ENCODE measurements around the gene ITPR1. TPM values are rescaled to one million over a fixed set of nuclear protein-coding genes. Genes with fewer than 3 reads are reported as not detected.

The ITPR1 gene
- total and polyA plus RNA-seq, 10 of the 15 experiments (the other 5 are each of a cell fraction or from before 2014, with no cell fraction given) = 12.2 to 239 (median 28.4) TPM

- TF ChIP-seq ZBTB40 (IDR thresholded peaks at IDR 0.05; ENCODE audit: borderline replicate concordance) (no peak), GABPA (IDR thresholded peaks at IDR 0.05; ENCODE audit: low read depth) (no peak), BMI1 (IDR thresholded peaks at IDR 0.05; ENCODE audit: borderline replicate concordance) (no peak), STAT3 (IDR thresholded peaks at IDR 0.05; ENCODE audit: low read depth, low read length) (no peak), BACH1 (IDR thresholded peaks at IDR 0.05; ENCODE audit: borderline replicate concordance) (no peak), EZH2 (IDR thresholded peaks at IDR 0.05; ENCODE audit: borderline replicate concordance, control insufficient read depth, low read depth, low read length) (no peak)
Measured at GRCh38 chr3:4547799-4548198, 54.7 kb downstream of the ITPR1 start (continued).

GRCh38 chr3:4548356-4548755 is 55.2 kb downstream of the ITPR1 start:
- DNase-seq (ENCODE audit: low read depth, low spot score) = no peak
- Histone ChIP-seq H3K9me3 (replicated peaks; ENCODE audit: control insufficient read depth, insufficient read depth, low read length) (no peaks in the 10 kb centered on the region), H3K4me3 (no peak overlapping the region), H3K4me2 (ENCODE audit: control insufficient read depth, insufficient read depth) (no peak overlapping the region), H3K79me2 (ENCODE audit: control insufficient read depth, insufficient read depth, low read length) (no peaks in the 10 kb centered on the region), H3K27me3 (replicated peaks in 1 of 2; ENCODE audit: control insufficient read depth in 2 of 2, insufficient read depth in 2 of 2, low read length in 1 of 2) (no peaks in the 10 kb centered on the region), H3K27ac (ENCODE audit: control insufficient read depth, insufficient read depth) (no peak overlapping the region), H4K20me1 (ENCODE audit: control insufficient read depth, insufficient read depth) (no peaks in the 10 kb centered on the region), H2AFZ (ENCODE audit: control insufficient read depth, low read depth, low read length) (no peak overlapping the region), H3K36me3 (ENCODE audit: control insufficient read depth in 2 of 2, insufficient read depth in 2 of 2, low read length in 1 of 2) (peaks cover 0 to 5% of the 10 kb centered on the region in 2 experiments; a peak in 2 of 4 replicates), H3K4me1 (ENCODE audit: control insufficient read depth, insufficient read depth, low read length) (no peaks in the 10 kb centered on the region), H3K9ac (ENCODE audit: control insufficient read depth, insufficient read depth, low read length) (no peak overlapping the region)
- ChIA-PET CTCF (no interaction called here), SMC1A (ENCODE audit: uncharacterized antibody, unreplicated experiment) (no interaction called here), POLR2A (no interaction called here), RAD21 (ENCODE audit: unreplicated experiment) (no interaction called here)
- intact Hi-C loops (cut with micrococcal nuclease; ENCODE audit: unreplicated experiment) (no loop called here), in situ Hi-C loops (cut with MboI) (no loop called here)
- BruUV-seq (replicated peaks) = no TSS peak
- no peak for FAIRE-seq
- 73% methylated on average over 4 of the region's 4 CpGs for WGBS (ENCODE audit: insufficient coverage, insufficient replicate concordance, low lambda C conversion rate, missing lambda C conversion rate)
- ATAC-seq = no peak
- no peak for TF ChIP-seq SREBF1 (IDR thresholded peaks at IDR 0.05; ENCODE audit: low read length)
- TF ChIP-seq ZBTB11 (CRISPR knock-in tag; IDR thresholded peaks at IDR 0.05) = no peak
- no peak for TF ChIP-seq PBX3 (IDR thresholded peaks at IDR 0.05; ENCODE audit: insufficient replicate concordance, low read depth, low read length)
- TF ChIP-seq ZZZ3 (IDR thresholded peaks at IDR 0.05; ENCODE audit: control insufficient read depth, insufficient read length, low read depth) = no peak
- no peak for TF ChIP-seq TCF12 (IDR thresholded peaks at IDR 0.05; ENCODE audit: low read depth, low read length)
- TF ChIP-seq POU2F2 (IDR thresholded peaks at IDR 0.05; ENCODE audit: borderline replicate concordance, low read depth, low read length) = no peak
- no peak for TF ChIP-seq NR2C1 (IDR thresholded peaks at IDR 0.05)
- no peak for TF ChIP-seq MXI1 (IDR thresholded peaks at IDR 0.05; ENCODE audit: low read depth, low read length)
- no peak for TF ChIP-seq POLR2AphosphoS5 (IDR thresholded peaks at IDR 0.05; ENCODE audit: low read length)
- no peak for TF ChIP-seq NFIC (IDR thresholded peaks at IDR 0.05; ENCODE audit: low read depth, low read length)

All from GM12878 (cell line).